GM18499 (cell line): ENCODE results near the gene C1QTNF1.

Experiments
- ATAC-seq: cut with Tn5 transposase; IDR thresholded peaks from one replicate; pipeline ENCODE4 v1.9.1; 2021; ENCODE audit warnings: moderate number of reproducible peaks; ENCODE audit not compliant: insufficient read depth, unreplicated experiment

C1QTNF1 gene

DNA sequence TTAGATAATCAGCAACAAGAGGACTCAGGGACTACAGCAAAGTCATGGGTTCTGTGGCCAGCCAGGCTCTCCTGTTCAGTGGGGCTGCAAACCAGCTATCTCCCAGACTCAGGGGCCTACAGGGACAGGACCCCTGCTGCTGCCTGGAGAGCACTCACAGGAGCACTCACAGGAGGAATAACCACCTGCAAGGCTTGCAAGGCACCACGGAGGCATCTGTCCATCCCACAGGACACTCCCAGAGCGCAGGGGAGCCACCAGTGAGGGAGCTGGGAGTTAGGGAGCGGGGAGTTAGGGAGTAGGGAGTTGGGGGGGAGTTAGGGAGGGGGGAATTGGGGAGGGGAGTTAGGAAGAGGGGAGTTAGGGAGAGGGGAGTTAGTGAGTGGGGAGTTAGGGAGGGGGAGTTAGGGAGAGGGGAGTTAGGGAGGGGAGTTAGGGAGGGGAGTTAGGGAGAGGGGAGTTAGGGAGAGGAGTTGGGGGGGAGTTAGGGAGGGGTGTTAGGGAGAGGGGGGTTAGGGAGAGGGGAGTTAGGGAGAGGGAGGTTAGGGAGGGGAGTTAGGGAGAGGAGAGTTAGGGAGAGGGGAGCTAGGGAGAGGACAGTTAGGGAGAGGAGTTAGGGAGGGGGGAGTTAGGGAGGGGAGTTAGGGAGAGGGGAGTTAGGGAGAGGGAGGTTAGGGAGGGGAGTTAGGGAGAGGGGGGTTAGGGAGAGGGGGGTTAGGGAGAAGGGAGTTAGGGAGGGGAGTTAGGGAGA, 20.1 kb upstream of the C1QTNF1 start:
- no peak for ATAC-seq

DNA sequence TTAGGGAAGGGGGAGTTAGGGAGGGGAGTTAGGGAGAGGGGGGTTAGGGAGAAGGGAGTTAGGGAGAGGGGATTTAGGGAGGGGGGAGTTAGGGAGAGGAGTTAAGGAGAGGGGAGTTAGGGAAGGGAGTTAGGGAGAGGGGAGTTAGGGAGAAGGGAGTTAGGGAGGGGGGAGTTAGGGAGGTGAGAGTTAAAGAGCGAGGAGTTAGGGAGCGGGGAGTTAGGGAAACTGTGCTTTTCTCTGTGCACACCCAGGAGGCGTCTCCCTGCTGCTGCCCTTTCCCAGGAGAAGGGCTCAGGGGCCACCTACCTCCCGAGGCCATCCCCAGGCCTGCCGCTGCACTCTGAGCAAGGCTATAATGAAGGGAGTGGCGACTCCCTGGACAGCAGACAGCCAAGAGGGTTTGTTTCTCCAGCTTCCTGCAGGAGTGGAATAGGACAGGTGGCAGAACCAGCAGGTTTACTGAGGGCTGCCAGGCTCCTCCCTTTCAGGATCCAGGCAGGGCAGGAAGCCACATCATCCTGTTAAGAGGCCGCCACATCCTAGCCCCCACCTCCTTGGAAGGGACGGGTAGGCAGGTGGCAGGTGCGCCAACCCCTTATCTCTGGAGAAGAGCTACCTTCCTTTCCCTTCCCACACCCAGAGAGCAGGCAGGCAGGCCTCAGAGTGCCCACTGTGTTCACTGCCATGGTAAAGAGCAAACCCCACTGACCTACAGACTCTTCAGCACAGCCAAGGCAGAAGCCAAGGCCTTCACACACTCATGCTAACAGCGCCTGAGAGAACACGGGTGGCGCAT, 18.7 kb upstream of the C1QTNF1 start:
- ATAC-seq: no peak

DNA sequence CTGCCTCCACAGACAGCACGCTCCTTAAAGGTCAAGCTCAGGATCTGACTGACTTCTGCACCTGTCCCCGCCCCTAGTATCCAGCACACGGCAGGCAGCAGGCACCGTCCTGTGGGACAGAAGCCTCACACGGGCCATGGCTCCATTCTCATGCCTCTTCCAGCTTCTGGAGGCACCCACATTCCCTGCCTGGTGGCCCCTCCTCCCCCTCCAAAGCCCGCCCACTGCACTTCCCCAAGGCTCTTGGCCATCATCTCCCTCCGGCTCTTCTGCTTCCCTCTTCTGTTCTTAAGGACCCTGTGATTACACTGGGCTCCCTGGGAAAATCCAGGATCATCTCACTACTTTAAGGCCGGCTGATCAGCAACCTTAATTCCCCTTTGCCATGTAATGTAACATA, 17.9 kb upstream of the C1QTNF1 start:
- ATAC-seq: no peak

DNA sequence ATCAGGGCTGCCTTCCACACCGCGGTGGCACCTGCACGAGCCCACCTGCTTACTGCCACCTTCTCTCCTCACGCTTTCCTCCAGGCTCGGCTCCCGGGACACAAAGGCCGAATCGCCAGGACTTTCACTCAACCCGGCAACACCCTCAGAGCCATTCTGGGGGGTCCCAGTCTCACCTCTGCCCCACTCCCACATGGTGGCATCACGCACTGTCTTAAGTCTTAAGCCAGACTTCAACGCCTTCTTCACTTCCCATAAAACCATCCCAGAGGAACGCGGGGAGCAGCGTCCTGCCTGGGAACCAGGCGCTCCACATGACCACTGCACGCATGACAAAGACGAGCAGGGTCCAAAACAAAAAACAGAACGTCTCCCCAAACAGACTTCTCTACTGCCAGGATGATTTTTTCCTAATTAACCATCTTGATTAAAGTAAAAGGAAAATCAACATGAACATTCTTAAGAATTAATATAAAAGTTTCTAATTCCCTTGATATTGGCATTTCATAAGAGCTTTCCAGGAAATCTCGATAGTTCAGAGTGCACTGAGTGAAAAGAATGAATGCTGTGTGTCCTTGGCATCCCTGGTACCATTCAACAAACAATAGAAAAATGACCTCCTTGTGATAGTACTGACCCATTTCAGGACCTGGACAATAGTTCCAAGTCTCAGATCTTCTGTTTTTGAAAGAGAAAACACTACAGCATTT, 17.0 kb upstream of the C1QTNF1 start:
- no peak for ATAC-seq

DNA sequence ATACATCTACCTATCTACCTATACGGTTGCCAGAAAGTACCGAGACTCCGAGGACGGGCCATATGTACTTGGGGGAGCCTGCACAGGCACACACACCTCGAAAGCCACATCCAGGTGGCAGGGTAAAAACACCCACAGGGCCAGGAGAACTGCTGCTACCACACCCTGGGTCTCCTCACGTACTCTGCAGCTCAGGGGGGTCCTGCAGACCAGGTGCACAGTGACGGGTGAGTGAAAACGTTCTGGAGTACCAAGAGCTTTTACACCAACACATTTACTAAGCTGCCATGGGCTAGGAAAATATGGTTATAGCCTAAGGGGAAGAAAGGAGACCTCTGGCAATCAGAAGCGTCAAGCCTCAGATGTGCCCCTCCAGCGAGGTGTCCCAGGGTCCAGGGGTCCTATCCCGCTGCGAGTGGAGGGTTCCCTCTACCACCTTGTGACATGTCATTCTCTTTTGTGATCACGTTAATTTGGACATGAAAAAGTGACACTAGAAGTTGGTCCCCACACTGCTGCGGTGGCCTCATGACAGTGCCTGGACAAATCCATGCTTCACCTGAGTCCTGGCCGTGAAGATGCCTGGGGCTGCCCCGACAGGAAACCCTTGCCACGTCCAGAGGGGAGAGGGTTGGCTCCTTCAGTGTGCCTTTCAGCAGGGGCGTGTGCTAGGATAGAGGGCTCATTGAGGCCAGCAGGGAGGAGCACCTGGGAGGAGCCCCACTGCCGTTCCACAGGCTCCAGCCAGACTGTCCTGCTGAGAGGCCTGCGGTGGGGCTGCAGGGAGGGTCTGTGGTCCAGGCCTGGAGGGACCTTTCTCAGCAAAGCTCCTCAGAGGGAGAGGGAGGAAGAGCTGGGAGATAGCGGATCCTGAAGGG, 16.2 kb upstream of the C1QTNF1 start:
- ATAC-seq: no peak

DNA sequence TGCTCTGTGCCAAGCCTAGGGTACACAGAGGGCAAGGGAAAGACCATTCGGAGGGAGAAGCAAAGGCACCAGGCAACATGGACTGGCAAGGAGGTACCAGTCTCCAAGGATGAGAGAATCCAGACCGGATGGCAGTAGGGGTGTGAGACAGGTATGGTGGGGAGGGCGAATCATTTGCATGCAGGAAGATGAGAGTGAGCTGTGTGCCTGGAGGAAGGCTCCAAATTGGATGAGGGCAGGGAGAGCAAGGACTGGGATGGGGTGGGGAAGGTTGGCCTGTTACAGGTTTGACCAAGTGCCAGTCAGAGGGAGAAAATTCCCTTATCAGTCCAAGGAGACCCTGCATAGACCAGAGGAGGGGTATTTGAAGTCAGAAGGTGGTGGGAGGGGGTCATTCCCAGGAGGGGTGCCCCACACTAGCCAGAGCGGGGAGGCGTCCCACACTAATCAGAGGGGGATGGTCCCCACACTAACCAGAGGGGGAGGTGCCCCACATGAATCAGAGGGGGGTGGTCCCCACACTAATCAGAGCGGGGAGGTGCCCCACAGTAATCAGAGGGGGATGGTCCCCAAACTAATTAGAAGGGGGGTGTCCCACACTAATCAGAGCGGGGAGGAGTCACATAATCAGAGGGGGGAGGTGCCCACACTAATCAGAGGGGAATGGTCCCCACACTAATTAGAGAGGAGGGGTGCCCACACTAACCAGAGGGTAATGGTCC, 15.1 kb upstream of the C1QTNF1 start:
- no peak for ATAC-seq

DNA sequence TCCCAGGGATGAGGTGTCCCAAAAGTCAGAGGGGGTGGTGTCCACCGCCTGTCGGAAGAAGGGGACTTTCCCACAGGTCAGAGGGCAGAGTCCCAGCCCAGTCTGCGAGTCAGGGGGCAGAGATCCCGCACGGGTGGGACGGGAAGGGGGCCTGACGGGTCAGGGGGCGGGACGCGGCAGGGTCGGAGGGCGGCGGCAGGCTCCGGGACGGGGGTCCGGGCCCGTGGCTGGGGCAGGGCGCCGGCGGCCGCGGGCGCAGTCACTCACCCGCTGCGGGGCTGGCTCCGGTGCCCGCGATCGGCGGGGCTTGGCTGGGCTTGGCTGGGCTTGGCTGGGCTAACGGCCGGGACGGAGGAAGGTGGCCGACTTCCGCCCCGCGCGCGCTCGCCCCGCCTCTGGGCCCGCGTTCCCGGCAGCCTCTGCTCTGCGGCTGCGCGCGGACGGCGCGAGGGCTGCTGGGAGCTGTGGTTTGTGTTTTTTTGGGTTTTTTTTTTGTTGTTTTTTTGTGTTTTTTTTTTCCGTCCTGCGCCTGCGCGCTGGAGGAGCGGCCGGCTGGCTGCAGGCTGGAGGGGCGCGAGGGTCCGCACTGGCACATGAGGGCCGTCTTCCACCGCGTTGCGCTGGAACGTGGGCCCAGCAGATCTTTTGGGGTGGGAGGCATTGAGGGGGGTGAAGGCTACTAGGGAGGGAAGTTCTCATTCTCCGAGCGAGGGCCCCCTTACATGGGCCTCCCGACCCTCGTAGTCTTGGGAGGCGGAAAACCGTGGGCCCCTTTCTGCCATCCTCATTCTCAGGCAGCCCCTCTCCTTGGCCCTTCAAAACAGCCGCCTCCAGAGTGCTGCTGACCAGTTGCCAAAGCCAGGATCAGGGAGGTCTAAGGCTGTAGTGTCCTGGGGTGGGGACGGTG, 14.3 kb upstream of the C1QTNF1 start, which contains the start of gene CANT1:
Gene CANT1, minus strand, starts transcription at position 368 of the 907 bp plus-strand sequence. CDS start 12,142 bp downstream, outside the sequence.
- peak; percentile 50 for ATAC-seq

DNA sequence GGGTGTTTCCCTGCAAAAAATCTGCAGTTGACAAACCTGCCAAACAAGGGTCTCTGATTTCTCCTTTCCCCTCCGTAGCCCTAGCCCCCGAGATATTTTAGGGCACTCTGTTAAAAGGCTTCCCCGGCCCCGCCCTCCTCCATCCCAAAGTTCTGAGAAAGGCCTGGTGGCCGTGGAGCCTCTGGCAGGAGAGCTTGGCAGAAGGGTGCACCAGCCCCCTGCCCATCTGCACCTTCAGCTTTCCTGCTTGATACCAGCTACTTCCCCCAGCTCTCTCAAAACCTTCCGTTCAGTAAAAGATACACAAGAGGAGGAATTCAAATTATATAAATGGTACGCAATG, 13.7 kb upstream of the C1QTNF1 start:
- ATAC-seq: no peak

DNA sequence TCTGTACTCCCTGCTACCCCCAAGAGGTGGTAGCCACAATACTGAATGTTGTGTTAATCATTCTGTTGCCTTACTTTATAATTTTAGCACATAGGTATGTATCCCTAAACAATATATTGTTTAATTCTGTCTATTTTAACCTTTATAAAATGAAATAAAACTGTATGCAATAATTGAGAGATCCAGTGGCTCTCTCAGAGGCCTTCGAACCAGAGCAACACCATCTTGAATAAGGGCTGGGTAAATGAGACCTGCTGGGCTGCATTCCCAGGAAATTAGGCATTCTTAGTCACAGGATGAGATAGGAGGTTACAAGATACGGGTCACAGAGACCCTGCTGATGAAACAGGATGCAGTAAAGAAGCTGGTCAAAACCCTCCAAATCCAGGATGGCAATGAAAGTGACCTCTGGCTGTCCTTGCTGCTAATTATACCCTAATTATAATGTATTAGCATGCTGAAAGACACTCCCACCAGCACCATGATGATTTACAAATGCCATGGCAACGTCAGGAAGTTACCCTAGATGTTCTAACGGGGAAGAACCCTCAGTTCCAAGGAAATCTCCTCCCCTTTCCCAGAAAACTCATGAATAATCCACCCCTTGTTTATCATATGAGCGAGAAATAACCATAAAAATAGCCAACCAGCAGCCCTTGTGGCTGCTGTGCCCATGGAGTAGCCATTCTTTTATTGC, 12.4 kb upstream of the C1QTNF1 start:
- no peak for ATAC-seq

DNA sequence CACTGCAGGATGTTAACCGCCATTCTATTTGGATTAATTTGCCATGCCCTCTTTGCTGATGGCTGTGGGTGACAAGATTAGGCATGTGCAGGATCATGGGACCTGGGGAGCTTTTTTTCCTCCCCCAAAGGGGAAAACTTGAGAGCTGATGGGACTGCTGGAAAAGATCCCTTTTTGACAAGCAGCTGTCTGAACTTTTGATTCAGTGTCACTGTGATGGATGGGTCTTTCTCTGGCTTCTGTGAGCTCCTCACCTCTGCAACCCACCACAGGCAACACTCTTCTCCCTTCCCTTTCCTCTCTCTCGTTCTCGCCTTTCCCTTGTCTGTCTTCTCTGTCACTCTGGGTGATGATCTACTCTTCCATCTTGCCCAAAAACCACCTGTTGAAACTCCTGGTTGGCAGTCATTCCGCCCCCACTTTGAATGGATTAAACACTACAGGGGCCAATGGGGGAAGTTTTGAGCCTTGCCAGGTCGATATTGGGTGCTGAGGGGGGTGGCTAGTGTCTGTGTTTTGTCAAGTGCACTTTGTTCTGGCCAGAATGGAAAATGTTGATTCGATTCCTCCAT, 11.3 kb upstream of the C1QTNF1 start:
- ATAC-seq: no peak

DNA sequence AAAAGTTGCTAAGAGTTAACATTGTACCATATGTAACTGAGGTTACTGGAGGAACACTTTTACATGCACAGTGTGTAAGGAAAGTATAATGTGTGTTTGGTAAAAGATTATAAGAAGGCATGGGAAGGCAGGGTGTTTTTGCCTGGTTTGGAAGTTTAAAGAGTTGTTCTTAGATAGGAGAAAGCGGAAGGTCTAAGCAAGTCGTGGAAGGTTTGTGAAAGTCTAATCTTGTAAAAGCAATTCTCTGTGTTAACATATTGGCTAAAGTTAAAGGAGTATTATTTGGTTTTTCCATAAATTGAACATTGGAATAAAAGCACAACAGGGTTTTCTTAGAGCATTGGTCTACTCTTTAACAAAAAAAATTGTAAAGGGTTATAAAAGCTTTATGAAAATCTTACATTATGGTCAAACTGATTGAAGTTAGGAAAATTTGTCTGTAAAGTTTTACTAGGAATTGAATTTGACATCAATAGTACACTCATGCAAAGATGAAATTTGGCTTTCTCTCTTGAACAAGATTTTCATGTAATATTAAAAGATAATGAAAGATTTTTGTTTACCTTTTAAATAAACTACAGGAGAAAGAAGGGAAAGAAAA, 9.7 kb upstream of the C1QTNF1 start:
- ATAC-seq: no peak

DNA sequence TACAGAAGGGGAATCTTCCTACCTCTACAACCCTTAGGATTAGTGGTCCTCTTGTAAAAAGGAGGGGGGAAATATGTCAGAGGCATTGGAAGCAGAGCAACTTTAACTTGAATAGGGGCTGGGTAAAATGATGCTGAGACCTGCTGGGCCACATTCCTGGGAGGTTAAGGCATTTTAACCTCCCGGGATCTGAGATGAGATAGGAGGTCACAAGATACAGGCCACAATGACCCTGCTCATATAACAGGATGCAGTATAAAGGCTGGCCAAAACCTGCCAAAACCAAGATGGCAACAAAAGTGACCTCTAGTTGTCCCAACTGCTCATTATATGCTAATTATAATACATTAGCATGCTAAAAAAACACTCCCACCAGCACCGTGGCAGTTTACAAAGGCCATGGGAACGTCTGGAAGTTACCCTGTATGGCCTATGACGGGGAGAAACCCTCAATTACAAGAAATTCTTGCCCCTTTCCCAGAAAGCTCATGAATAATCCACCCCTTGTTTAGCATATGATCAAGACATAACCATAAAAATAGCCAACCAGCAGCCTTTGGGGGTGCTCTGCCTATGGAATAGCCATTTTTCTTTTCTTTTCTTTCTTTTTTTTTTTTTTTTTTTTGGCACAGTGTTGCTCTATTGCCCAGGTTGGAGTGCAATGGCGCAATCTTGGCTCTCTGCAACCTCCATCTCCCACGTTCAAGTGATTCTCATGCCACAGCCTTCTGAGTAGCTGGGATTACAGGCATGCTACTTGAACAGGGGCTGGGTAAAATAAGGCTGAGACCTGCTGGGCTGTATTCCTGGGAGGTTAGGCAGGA, 6.2 kb upstream of the C1QTNF1 start:
- no peak for ATAC-seq

DNA sequence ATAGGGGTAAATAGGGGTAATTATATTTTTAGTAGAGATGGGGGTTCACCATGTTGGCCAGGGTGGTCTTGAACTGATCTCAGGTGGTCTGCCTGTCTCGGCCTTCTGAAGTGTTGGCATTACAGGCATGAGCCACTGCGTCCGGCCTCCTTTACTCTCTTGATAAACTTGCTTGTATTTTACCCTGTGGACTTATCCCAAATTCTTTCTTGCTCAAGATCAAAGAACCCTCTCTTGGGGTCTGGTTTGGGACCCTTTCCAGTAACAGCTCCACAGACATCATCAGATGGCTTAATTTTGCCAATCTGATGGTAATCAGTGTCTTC, 5.6 kb upstream of the C1QTNF1 start:
- ATAC-seq: no peak

DNA sequence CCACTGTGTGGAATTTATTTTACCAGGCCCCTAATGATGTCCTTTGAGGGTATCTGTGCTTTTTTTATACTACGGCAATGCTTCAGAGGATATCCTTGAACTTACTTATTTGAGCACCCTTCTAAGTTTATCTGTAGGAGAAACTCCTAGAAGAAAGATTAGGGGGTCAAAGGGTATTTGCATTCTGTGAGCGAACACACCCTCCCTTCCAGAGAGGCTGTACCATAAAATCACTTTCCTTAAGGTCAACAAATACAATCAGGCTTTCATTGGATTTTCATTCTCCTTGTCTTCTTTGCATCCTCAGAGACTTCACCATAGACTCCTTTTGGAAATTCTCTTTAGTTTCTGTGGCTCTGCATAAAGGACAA, 4.7 kb upstream of the C1QTNF1 start:
- no peak for ATAC-seq

DNA sequence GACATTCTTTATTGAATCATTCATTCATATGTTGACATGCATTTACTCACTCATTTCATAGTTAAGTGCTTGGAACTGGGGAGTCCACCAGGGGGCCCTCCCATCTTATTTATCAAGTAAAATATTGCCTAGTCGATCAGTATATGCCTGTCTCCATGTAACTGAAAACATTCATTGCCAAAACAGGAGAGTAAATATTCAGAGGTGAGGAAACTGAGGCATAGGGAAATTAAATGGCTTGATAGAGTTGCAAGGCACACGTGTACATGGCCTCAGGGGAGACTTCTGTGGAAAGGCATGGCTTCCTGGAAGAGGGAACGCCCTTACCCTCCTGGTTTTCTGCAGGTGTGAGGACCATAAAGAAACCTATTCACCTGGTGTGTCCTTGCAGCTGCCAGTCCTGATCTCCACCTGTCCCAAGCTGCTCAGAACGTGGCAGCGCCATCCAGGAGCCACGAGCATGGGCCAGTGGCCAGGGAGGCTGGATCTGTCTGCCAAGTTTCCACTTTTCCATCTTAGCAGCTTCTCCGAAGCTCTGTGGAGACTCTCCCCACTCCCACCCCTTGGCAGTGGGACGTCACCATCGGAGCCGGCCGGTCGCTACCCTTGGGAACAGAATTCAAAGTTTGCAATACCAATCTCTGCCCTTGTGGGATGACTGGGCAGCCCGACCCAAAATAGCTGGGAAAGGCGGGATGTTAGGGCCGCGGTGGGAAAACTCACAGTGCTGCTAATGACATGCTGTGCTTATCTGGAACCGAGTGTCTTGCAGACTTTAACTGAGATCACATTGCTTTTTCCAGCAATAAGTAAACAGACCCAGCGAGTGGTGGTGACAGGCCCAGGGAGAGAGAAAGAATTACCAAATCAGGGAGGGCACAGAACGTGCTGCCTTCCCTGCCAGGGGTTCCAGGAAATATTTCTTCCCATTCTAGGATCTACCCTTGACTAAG, 4.1 kb upstream of the C1QTNF1 start:
- ATAC-seq: no peak
